HG03575 (cell line): ENCODE data around the gene COL20A1.

ENCODE experiments used
- ATAC-seq: cut with Tn5 transposase; IDR thresholded peaks from one replicate; pipeline ENCODE4 v1.9.1; 2021; ENCODE audit not compliant: unreplicated experiment, insufficient number of reproducible peaks, low FRiP score; ENCODE audit errors: extremely low read depth

Gene COL20A1

GRCh38 chr20:63274381-63275228 is 18.4 kb upstream of the COL20A1 start:
- no peak for ATAC-seq

GRCh38 chr20:63275825-63276224 is 17.2 kb upstream of the COL20A1 start:
- ATAC-seq: no peak

GRCh38 chr20:63276956-63277355 is 16.0 kb upstream of the COL20A1 start:
- no peak for ATAC-seq

GRCh38 chr20:63277466-63278272 is 15.3 kb upstream of the COL20A1 start:
- no peak for ATAC-seq

- ATAC-seq: no peak
These were observed 14.3 kb upstream of the COL20A1 start for GRCh38 chr20:63278661-63279060.

GRCh38 chr20:63279931-63280330 is 13.1 kb upstream of the COL20A1 start:
- ATAC-seq: no peak

GRCh38 chr20:63280371-63280770 is 12.6 kb upstream of the COL20A1 start:
- no peak for ATAC-seq

- no peak for ATAC-seq
These were observed 11.9 kb upstream of the COL20A1 start for GRCh38 chr20:63280929-63281545.

GRCh38 chr20:63281742-63282665 is 11.0 kb upstream of the COL20A1 start:
- no peak for ATAC-seq

- no peak for ATAC-seq
These were observed 10.0 kb upstream of the COL20A1 start for GRCh38 chr20:63282946-63283345.

GRCh38 chr20:63283397-63284082 is 9.4 kb upstream of the COL20A1 start:
- no peak for ATAC-seq

GRCh38 chr20:63284083-63284440 is 8.9 kb upstream of the COL20A1 start:
- ATAC-seq: no peak

GRCh38 chr20:63284544-63284949 is 8.4 kb upstream of the COL20A1 start:
- no peak for ATAC-seq

- ATAC-seq: no peak
These were observed 7.9 kb upstream of the COL20A1 start for GRCh38 chr20:63284981-63285524.

- ATAC-seq: no peak
These were observed 7.1 kb upstream of the COL20A1 start for GRCh38 chr20:63285636-63286615.

GRCh38 chr20:63286781-63287696 is 5.9 kb upstream of the COL20A1 start:
- ATAC-seq: no peak
